Osteocyte (in vitro differentiated cells): ENCODE results near the gene COPS4. TPM values are rescaled to one million over a fixed set of nuclear protein-coding genes. Genes with fewer than 3 reads are reported as not detected.

Experiments
- DNase-seq: peaks from one replicate; pipeline ENCODE4 v3.0.0; 2021; ENCODE audit warnings: mixed read lengths; ENCODE audit not compliant: unreplicated experiment; ENCODE audit errors: extremely low spot score
- H3K27ac Mint-ChIP-seq: one replicate; pipeline ENCODE4 v1.8.0; 2021; ENCODE audit warnings: mild to moderate bottlenecking, mixed read lengths; ENCODE audit not compliant: unreplicated experiment
- H3K27me3 Mint-ChIP-seq: one replicate; pipeline ENCODE4 v1.8.0; 2021; ENCODE audit warnings: mixed read lengths; ENCODE audit not compliant: unreplicated experiment
- H3K36me3 Mint-ChIP-seq: one replicate; pipeline ENCODE4 v1.8.0; 2021; ENCODE audit warnings: mixed read lengths; ENCODE audit not compliant: unreplicated experiment
- H3K4me1 Mint-ChIP-seq: one replicate; pipeline ENCODE4 v1.8.0; 2021; ENCODE audit warnings: mixed read lengths; ENCODE audit not compliant: unreplicated experiment
- H3K4me3 Mint-ChIP-seq: one replicate; pipeline ENCODE4 v1.8.0; 2021; ENCODE audit warnings: mild to moderate bottlenecking, moderate library complexity, mixed read lengths; ENCODE audit not compliant: unreplicated experiment
- H3K9me3 Mint-ChIP-seq: one replicate; pipeline ENCODE4 v1.8.0; 2021; ENCODE audit warnings: mixed read lengths; ENCODE audit not compliant: unreplicated experiment
- CTCF ChIP-seq: fragments of 200-600 bp; sonication (generic); IDR thresholded peaks from 2 replicates; pipeline ENCODE4 v1.5.0; 2021; ENCODE audit warnings: antibody characterized with exemption, mild to moderate bottlenecking, moderate library complexity
- total RNA-seq: library from RNA; stranded (reverse); gene quantifications from 2 replicates; pipeline ENCODE4 v1.2.1, GENCODE V29; 2021

Gene COPS4
- total RNA-seq, 1 donor from 2014 or later, result 38.5 TPM

GRCh38 chr4:83089410-83090157 lies 54.6 kb downstream of the COPS4 start:
- H3K27ac Mint-ChIP-seq, result no peak overlapping the region
- no peaks in the 10 kb centered on the region for H3K36me3 Mint-ChIP-seq
- H3K27me3 Mint-ChIP-seq, result peaks cover 35% of the 10 kb centered on the region
- no peak for TF ChIP-seq CTCF
- no peak overlapping the region for H3K4me3 Mint-ChIP-seq
- DNase-seq, result no peak
- H3K9me3 Mint-ChIP-seq, result no peaks in the 10 kb centered on the region
- H3K4me1 Mint-ChIP-seq, result no peaks in the 10 kb centered on the region

- TF ChIP-seq CTCF, result no peak
- Mint-ChIP-seq H3K4me1 (no peaks in the 10 kb centered on the region), H3K9me3 (no peaks in the 10 kb centered on the region), H3K27ac (no peak overlapping the region), H3K27me3 (peaks cover 46% of the 10 kb centered on the region), H3K36me3 (no peaks in the 10 kb centered on the region), H3K4me3 (no peak overlapping the region)
- no peak for DNase-seq
Measured at GRCh38 chr4:83093060-83093640, 58.2 kb downstream of the COPS4 start.

- Mint-ChIP-seq H3K27me3 (peaks cover 30% of the 10 kb centered on the region), H3K4me3 (no peak overlapping the region), H3K9me3 (no peaks in the 10 kb centered on the region), H3K27ac (no peak overlapping the region), H3K4me1 (no peaks in the 10 kb centered on the region), H3K36me3 (no peaks in the 10 kb centered on the region)
- no peak for DNase-seq
- TF ChIP-seq CTCF, result no peak
Measured at GRCh38 chr4:83096397-83096796, 61.4 kb downstream of the COPS4 start.

- DNase-seq, result no peak
- no peak for TF ChIP-seq CTCF
- no peaks in the 10 kb centered on the region for H3K27me3 Mint-ChIP-seq
- no peak overlapping the region for H3K4me3 Mint-ChIP-seq
- no peaks in the 10 kb centered on the region for H3K36me3 Mint-ChIP-seq
- no peaks in the 10 kb centered on the region for H3K9me3 Mint-ChIP-seq
- peaks cover 3% of the 10 kb centered on the region for H3K4me1 Mint-ChIP-seq
- no peak overlapping the region for H3K27ac Mint-ChIP-seq
Measured at GRCh38 chr4:83104991-83105390, 70.0 kb downstream of the COPS4 start.

GRCh38 chr4:83107631-83108030 lies 72.6 kb downstream of the COPS4 start:
- DNase-seq, result no peak
- peaks cover 9% of the 10 kb centered on the region for H3K4me1 Mint-ChIP-seq
- H3K4me3 Mint-ChIP-seq, result no peak overlapping the region
- H3K36me3 Mint-ChIP-seq, result no peaks in the 10 kb centered on the region
- no peak for TF ChIP-seq CTCF
- no peak overlapping the region for H3K27ac Mint-ChIP-seq
- no peaks in the 10 kb centered on the region for H3K9me3 Mint-ChIP-seq
- no peaks in the 10 kb centered on the region for H3K27me3 Mint-ChIP-seq
